HL-60 (cell line): Measurements from ENCODE around the gene CDC25A.

Source experiments
- DNase-seq, 2 experiments: peaks; one replicate each; pipeline ENCODE4 v3.0.0-alpha.2; 2010 to 2020; ENCODE audit warnings: low read depth in 1 of 2, low spot score in 1 of 2
- H3K27ac ChIP-seq: fragments of 250-450 bp; sonication (Bioruptor Pico); replicated peaks from 2 replicates; pipeline ENCODE4 v1.5.1; 2020; ENCODE audit warnings: mild to moderate bottlenecking, moderate library complexity
- H3K27me3 ChIP-seq: fragments of 250-450 bp; sonication (Bioruptor Pico); 2 replicates; pipeline ENCODE4 v1.5.1; 2021; ENCODE audit warnings: mild to moderate bottlenecking, moderate library complexity; ENCODE audit not compliant: insufficient read depth, poor library complexity, severe bottlenecking
- H3K4me3 ChIP-seq: replicated peaks from 2 replicates; pipeline ENCODE4 v1.5.1; 2011; ENCODE audit warnings: mild to moderate bottlenecking, control low read depth, low read length; ENCODE audit not compliant: insufficient read depth
- GABPA ChIP-seq: IDR thresholded peaks from 2 replicates; pipeline ENCODE4 v1.6.1; 2012; ENCODE audit warnings: low read depth
- POLR2AphosphoS5 ChIP-seq: IDR thresholded peaks from 2 replicates; pipeline ENCODE4 v1.6.1; 2012; ENCODE audit warnings: low read depth
- SPI1 ChIP-seq: IDR thresholded peaks from 2 replicates; pipeline ENCODE4 v1.6.1; 2012; ENCODE audit warnings: low read depth, mild to moderate bottlenecking, borderline replicate concordance
- TF ChIP-seq, protein P1 (sequence below): IDR thresholded peaks from 2 replicates; pipeline ENCODE4 v1.6.1; 2012; ENCODE audit warnings: low read depth; ENCODE audit not compliant: insufficient replicate concordance
- TF ChIP-seq, protein P2 (sequence below): IDR thresholded peaks from one replicate; pipeline ENCODE4 v1.5.1; 2011; ENCODE audit warnings: low read length, control low read depth, inconsistent platforms; ENCODE audit not compliant: insufficient read depth

Gene CDC25A

DNA sequence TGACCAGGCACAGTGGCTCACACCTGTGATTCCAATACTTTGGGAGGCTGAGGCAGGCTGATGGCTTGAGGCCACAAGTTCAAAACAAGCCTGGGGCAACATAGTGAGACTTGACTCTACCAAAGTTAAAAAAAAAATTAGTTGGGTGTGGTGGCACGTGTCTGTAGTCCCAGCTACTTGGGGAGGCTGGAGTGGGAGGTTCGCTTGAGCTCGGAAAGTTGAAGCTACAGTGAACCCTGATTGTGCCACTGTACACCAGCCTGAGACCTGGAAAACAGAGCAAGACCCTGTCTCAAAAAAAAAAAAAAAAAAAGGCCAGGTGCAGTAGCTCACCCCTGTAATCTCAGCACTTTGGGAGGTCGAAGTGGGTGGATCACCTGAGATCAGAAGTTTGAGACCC lies 3.1 kb downstream of the CDC25A start:
- no peaks in the 10 kb centered on the region for H3K27me3 ChIP-seq
- H3K27ac ChIP-seq, result no peak overlapping the region
- TF ChIP-seq POLR2AphosphoS5 (no peak), SPI1 (no peak), GABPA (no peak)
- TF ChIP-seq, protein P1, sequence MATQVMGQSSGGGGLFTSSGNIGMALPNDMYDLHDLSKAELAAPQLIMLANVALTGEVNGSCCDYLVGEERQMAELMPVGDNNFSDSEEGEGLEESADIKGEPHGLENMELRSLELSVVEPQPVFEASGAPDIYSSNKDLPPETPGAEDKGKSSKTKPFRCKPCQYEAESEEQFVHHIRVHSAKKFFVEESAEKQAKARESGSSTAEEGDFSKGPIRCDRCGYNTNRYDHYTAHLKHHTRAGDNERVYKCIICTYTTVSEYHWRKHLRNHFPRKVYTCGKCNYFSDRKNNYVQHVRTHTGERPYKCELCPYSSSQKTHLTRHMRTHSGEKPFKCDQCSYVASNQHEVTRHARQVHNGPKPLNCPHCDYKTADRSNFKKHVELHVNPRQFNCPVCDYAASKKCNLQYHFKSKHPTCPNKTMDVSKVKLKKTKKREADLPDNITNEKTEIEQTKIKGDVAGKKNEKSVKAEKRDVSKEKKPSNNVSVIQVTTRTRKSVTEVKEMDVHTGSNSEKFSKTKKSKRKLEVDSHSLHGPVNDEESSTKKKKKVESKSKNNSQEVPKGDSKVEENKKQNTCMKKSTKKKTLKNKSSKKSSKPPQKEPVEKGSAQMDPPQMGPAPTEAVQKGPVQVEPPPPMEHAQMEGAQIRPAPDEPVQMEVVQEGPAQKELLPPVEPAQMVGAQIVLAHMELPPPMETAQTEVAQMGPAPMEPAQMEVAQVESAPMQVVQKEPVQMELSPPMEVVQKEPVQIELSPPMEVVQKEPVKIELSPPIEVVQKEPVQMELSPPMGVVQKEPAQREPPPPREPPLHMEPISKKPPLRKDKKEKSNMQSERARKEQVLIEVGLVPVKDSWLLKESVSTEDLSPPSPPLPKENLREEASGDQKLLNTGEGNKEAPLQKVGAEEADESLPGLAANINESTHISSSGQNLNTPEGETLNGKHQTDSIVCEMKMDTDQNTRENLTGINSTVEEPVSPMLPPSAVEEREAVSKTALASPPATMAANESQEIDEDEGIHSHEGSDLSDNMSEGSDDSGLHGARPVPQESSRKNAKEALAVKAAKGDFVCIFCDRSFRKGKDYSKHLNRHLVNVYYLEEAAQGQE, result no peak
- TF ChIP-seq, protein P2, sequence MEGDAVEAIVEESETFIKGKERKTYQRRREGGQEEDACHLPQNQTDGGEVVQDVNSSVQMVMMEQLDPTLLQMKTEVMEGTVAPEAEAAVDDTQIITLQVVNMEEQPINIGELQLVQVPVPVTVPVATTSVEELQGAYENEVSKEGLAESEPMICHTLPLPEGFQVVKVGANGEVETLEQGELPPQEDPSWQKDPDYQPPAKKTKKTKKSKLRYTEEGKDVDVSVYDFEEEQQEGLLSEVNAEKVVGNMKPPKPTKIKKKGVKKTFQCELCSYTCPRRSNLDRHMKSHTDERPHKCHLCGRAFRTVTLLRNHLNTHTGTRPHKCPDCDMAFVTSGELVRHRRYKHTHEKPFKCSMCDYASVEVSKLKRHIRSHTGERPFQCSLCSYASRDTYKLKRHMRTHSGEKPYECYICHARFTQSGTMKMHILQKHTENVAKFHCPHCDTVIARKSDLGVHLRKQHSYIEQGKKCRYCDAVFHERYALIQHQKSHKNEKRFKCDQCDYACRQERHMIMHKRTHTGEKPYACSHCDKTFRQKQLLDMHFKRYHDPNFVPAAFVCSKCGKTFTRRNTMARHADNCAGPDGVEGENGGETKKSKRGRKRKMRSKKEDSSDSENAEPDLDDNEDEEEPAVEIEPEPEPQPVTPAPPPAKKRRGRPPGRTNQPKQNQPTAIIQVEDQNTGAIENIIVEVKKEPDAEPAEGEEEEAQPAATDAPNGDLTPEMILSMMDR, result no peak
- no peak for DNase-seq
- no peak overlapping the region for H3K4me3 ChIP-seq

DNA sequence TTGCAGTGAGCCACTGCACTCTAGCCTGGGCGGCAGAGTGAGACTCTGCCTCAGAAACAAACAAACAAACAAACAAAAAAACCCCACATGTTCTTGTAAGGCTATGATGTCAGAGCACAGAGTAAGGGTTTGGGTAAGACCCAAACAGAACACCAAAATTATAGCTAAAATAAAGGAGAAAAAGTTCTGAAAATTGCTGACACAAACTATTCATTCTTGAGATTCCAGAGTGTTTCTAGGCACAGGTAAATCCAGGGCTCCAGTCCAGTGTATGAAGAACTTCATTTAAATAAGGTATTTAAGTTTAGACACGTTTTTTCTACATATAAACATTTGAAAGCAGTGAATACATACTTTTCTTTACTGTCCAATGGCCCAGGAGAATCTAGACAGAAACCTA lies 3.9 kb downstream of the CDC25A start:
- H3K4me3 ChIP-seq, result no peak overlapping the region

DNA sequence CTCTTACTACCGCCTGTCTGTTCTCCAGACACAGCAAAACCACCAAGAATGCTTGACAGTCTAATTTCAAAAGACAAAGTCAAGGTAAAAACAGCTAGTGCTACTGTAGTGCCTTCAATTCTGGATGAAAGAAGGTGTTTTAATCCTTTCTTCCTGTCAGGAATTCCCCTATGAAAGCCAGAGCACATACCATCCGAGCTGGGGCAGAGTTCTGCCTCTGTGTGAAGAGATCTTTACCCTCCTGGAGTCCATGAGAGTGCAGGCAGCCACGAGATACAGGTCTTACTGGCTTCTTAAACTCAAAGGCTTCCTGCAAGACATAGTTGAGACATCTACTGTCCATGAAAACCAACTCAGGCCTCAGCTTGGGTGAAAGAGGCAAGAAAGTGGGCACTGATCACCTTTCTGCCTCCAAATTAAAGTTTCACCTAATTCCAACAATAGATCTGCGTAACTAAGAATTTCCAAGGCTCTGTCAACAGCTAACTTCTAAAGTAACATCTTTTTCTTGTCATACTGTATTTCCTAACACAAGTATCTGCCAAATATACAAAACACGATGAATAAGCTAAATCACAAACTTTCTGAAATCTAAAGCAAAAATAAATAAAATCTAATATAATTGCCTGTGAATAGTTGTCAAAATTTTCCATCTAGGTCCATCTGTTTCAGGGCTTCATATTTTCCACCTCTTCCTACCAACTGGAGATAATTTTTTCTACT lies 7.5 kb downstream of the CDC25A start:
- H3K27ac ChIP-seq, result no peak overlapping the region
- TF ChIP-seq, protein P1, result no peak
- TF ChIP-seq SPI1, result no peak
- TF ChIP-seq POLR2AphosphoS5, result no peak
- no peak for TF ChIP-seq GABPA
- TF ChIP-seq, protein P2, result no peak
- DNase-seq, result no peak

More for the DNA sequence above, 3.9 kb downstream of the CDC25A start:
- DNase-seq, result no peak
- Histone ChIP-seq H3K27ac (no peak overlapping the region), H3K27me3 (no peaks in the 10 kb centered on the region)
- TF ChIP-seq, protein P1, result no peak
- TF ChIP-seq GABPA (no peak), SPI1 (no peak), POLR2AphosphoS5 (no peak)
- TF ChIP-seq, protein P2, result no peak

More for the DNA sequence above, 7.5 kb downstream of the CDC25A start:
- no peaks in the 10 kb centered on the region for H3K27me3 ChIP-seq
- H3K4me3 ChIP-seq, result no peak overlapping the region
